HG03457 (cell line): ENCODE measurements around the gene CLDN24.

ENCODE experiments used
- ATAC-seq: cut with Tn5 transposase; IDR thresholded peaks from one replicate; pipeline ENCODE4 v1.9.1; 2021; ENCODE audit warnings: moderate number of reproducible peaks; ENCODE audit not compliant: unreplicated experiment

Gene CLDN24

DNA sequence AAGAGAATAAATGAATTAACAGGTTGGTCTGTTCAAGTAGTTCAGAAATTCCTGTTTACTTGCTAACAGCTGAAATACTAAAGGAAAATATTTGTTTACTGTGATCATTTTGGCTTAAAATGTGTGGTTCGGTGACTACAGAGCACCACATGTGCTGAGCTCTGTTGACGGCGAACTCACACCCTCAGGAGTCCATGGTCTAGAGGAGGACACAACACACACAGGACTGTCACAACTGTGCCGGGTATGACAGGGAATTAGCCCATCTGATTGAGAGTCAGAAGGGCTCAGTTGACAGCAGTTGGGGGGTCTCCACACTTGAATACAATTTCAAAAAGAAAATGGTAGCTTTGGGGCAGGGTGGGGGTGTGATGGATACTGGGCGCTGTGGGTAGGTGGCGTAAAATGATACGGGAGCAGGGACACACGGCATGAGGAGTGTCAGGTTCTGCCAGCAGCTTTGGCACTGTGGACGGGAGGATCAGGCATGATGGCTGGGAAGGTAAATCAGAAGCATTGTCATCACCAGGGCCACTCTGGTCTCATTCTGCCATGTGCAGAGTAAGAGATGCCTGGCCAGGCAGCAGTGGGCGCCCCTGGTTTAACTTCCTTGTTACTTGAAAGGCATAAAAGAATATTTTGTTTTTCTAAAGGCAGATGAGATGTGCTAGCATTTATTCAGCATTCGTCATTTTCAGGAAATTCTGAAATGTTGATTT lies 35.5 kb downstream of the CLDN24 start:
- ATAC-seq, result no peak

DNA sequence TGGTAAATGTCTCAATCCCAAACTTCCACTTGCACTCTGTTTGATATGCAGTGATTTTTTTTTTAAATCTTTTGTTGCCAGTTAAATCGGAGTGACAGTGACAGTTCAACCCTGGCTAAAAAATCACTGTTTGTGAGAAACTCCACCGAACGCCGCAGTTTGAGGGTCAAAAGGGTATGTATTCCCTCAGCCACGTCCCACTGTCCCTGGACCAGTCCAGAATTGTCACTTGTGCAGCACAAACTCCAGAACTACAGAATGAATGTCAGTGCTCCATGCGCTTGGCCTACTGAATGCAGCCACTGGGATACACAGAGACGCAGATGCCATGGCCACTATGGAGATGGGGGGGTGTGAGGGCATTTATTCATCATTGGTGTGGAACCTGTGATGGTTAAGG lies 36.3 kb downstream of the CLDN24 start:
- no peak for ATAC-seq

- no peak for ATAC-seq
Observed at GRCh38 chr4:183284965-183285364, 37.3 kb downstream of the CLDN24 start.

- ATAC-seq, result no peak
Observed at GRCh38 chr4:183284258-183284785, 37.9 kb downstream of the CLDN24 start.

DNA sequence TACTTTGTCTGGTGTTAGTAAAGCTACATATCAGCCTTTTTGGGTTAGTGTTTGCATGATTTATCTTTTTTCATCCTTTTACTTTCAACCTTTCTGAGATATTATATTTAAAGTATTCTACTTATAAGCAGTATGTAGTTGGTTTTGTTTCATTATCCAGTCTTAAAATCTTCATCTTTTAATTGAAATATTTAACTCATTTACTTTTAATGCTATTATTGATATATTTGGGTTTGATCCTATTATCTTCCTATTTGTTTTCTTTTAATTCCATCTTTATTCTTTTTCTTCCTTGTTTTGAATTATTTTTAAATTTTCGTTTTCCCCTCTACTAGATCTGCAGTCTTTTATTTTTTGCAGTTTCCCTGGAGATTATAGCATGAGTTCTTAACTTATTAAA lies 46.1 kb downstream of the CLDN24 start:
- no peak for ATAC-seq

- ATAC-seq, result no peak
Observed at GRCh38 chr4:183272384-183272783, 49.8 kb downstream of the CLDN24 start.
